Left lung (tissue), 14 donors: Measurements from ENCODE around the gene CAMTA1. TPM values are rescaled to one million over a fixed set of nuclear protein-coding genes. Genes with fewer than 3 reads are reported as not detected.
"Not testable (repeated sequence)": the region's sequence is repeated elsewhere in the genome, so short reads cannot be mapped to it uniquely, and the experiment has no call there.

ENCODE experiments used
- ATAC-seq: fragments of 200-7000 bp; cut with Tn5 transposase; one replicate; pipeline ENCODE4 v1.9.1; 2020; ENCODE audit warnings: moderate library complexity
- DNase-seq, 4 donors: peaks; one replicate each; pipeline ENCODE4 v3.0.0-alpha.2; 2013 to 2020
- H3K27ac ChIP-seq, 2 donors: fragments of 200-600 bp; sonication (generic) in 1 of 2; one replicate each; pipeline versions ENCODE4 v1.5.0 to v1.8.0; 2020 to 2021
- H3K27me3 ChIP-seq, 2 donors: fragments of 200-600 bp; sonication (generic) in 1 of 2; one replicate each; pipeline versions ENCODE4 v1.5.0 to v1.8.0; 2020 to 2021
- H3K36me3 ChIP-seq, 2 donors: fragments of 200-600 bp; sonication (generic) in 1 of 2; one replicate each; pipeline versions ENCODE4 v1.5.0 to v1.8.0; 2020 to 2021
- H3K4me1 ChIP-seq, 2 donors: fragments of 200-600 bp; one replicate each; pipeline ENCODE4 v1.8.0; 2021
- H3K4me3 ChIP-seq, 2 donors: fragments of 200-600 bp; sonication (generic) in 1 of 2; one replicate each; pipeline versions ENCODE4 v1.5.0 to v1.8.0; 2020 to 2021; ENCODE audit warnings: mild to moderate bottlenecking in 1 of 2
- H3K9me3 ChIP-seq, 2 donors: fragments of 200-600 bp; sonication (generic) in 1 of 2; one replicate each; pipeline versions ENCODE4 v1.5.0 to v1.8.0; 2020 to 2021
- CTCF ChIP-seq, 2 donors: fragments of 200-600 bp; sonication (generic) in 1 of 2; IDR thresholded peaks; one replicate each; pipeline versions ENCODE4 v1.5.0 to v1.8.0; 2021; ENCODE audit warnings: antibody characterized with exemption in 2 of 2
- intact Hi-C, 2 donors: fragments of 100-400 bp; cut with DNase I; formaldehyde crosslinking; loops; one replicate each; pipeline versions ENCODE4 v1.11.2 to v1.14.2; 2022
- long read RNA-seq, 12 donors: library from polyadenylated mRNA in 2 of 12; unstranded in 2 of 12; transcript quantifications; one replicate each; pipeline ENCODE4 v2.0.0 and lab custom pipeline, GENCODE V29; 2019 to 2026
- polyA plus RNA-seq, 6 donors: library from polyadenylated mRNA; unstranded; fragments of 120-200 nt; gene quantifications; one replicate each; pipeline ENCODE4 v1.2.1, GENCODE V29; 2013; ENCODE audit not compliant: insufficient read length in 6 of 6
- total RNA-seq, 2 donors: library from RNA; stranded (reverse); fragmentation: NEBNext Ultra II Directional; extraction: Animal tissue kit (Norgen Biotek cat#: 25700); gene quantifications; one replicate each; pipeline ENCODE4 v1.2.1, GENCODE V29; 2021
- donor health status: DM: no; HTN: yes; CAD: no.
- donor health status: DM: no; HTN: no; CAD: no.

The CAMTA1 gene
- total RNA-seq (10 to 100 TPM; 56.9 to 69.1 TPM), polyA plus RNA-seq (10 to 100 TPM; 42.7 to 54.5 (median 47.2) TPM)
- long read RNA-seq, donor 1, transcript CAMTA1-208 (4 exons, 567 nt): major isoform, 55 of 90 reads
- long read RNA-seq, donor 1, transcript CAMTA1-213 (3 exons, 538 nt): minor isoform, 25 of 90 reads
- long read RNA-seq, donor 1, transcript CAMTA1-209 (4 exons, 863 nt): minor isoform, 5 of 90 reads
- long read RNA-seq, donor 1, partial matches to known transcripts: 0 of 90 reads
- long read RNA-seq, donor 1, other reads (novel, unspliced or antisense): 0 of 90 reads
- long read RNA-seq, donor 2, transcript CAMTA1-208 (4 exons, 567 nt): major isoform, 47 of 87 reads
- long read RNA-seq, donor 2, transcript CAMTA1-213 (3 exons, 538 nt): minor isoform, 19 of 87 reads
- long read RNA-seq, donor 2, transcript CAMTA1-209 (4 exons, 863 nt): minor isoform, 7 of 87 reads
- long read RNA-seq, donor 2, partial matches to known transcripts: 11 of 87 reads
- long read RNA-seq, donor 2, other reads (novel, unspliced or antisense): 0 of 87 reads
- long read RNA-seq, donor 3, transcript CAMTA1-209 (4 exons, 863 nt): minor isoform, 11 of 80 reads
- long read RNA-seq, donor 3, transcript CAMTA1-213 (3 exons, 538 nt): minor isoform, 15 of 80 reads
- long read RNA-seq, donor 3, transcript CAMTA1-208 (4 exons, 567 nt): major isoform, 45 of 80 reads
- long read RNA-seq, donor 3, partial matches to known transcripts: 6 of 80 reads
- long read RNA-seq, donor 3, other reads (novel, unspliced or antisense): 0 of 80 reads
- long read RNA-seq, donor 4, transcript CAMTA1-208 (4 exons, 567 nt): major isoform, 19 of 41 reads
- long read RNA-seq, donor 4, partial matches to known transcripts: 11 of 41 reads
- long read RNA-seq, donor 4, other reads (novel, unspliced or antisense): 2 of 41 reads
- long read RNA-seq, donor 5, transcript CAMTA1-213 (3 exons, 538 nt): minor isoform, 12 of 52 reads
- long read RNA-seq, donor 5, transcript CAMTA1-209 (4 exons, 863 nt): minor isoform, 6 of 52 reads
- long read RNA-seq, donor 5, transcript CAMTA1-208 (4 exons, 567 nt): major isoform, 30 of 52 reads
- long read RNA-seq, donor 5, partial matches to known transcripts: 0 of 52 reads
- long read RNA-seq, donor 5, other reads (novel, unspliced or antisense): 0 of 52 reads
- long read RNA-seq, donor 6, transcript CAMTA1-208 (4 exons, 567 nt): major isoform, 40 of 81 reads
- long read RNA-seq, donor 6, transcript CAMTA1-202 (5 exons, 431 nt): minor isoform, 7 of 81 reads
- long read RNA-seq, donor 6, transcript CAMTA1-209 (4 exons, 863 nt): minor isoform, 9 of 81 reads
- long read RNA-seq, donor 6, transcript CAMTA1-213 (3 exons, 538 nt): minor isoform, 23 of 81 reads
- long read RNA-seq, donor 6, partial matches to known transcripts: 0 of 81 reads
- long read RNA-seq, donor 6, other reads (novel, unspliced or antisense): 0 of 81 reads
- long read RNA-seq, donor 7, transcript CAMTA1-208 (4 exons, 567 nt): major isoform, 23 of 42 reads
- long read RNA-seq, donor 7, transcript CAMTA1-213 (3 exons, 538 nt): minor isoform, 11 of 42 reads
- long read RNA-seq, donor 7, transcript CAMTA1-209 (4 exons, 863 nt): minor isoform, 7 of 42 reads
- long read RNA-seq, donor 7, partial matches to known transcripts: 0 of 42 reads
- long read RNA-seq, donor 7, other reads (novel, unspliced or antisense): 0 of 42 reads
- long read RNA-seq, donor 8, transcript CAMTA1-209 (4 exons, 863 nt): minor isoform, 5 of 59 reads
- long read RNA-seq, donor 8, transcript CAMTA1-213 (3 exons, 538 nt): minor isoform, 15 of 59 reads
- long read RNA-seq, donor 8, transcript CAMTA1-202 (5 exons, 431 nt): minor isoform, 7 of 59 reads
- long read RNA-seq, donor 8, transcript CAMTA1-208 (4 exons, 567 nt): major isoform, 32 of 59 reads
- long read RNA-seq, donor 8, partial matches to known transcripts: 0 of 59 reads
- long read RNA-seq, donor 8, other reads (novel, unspliced or antisense): 0 of 59 reads
- long read RNA-seq, donor 9, partial matches to known transcripts: 0 of 2 reads
- long read RNA-seq, donor 9, other reads (novel, unspliced or antisense): 0 of 2 reads
- long read RNA-seq, donor 10, transcript CAMTA1-202 (5 exons, 431 nt): minor isoform, 7 of 34 reads
- long read RNA-seq, donor 10, transcript CAMTA1-208 (4 exons, 567 nt): major isoform, 20 of 34 reads
- long read RNA-seq, donor 10, partial matches to known transcripts: 1 of 34 reads
- long read RNA-seq, donor 10, other reads (novel, unspliced or antisense): 3 of 34 reads
- long read RNA-seq, donor 11, transcript CAMTA1-202 (5 exons, 431 nt): minor isoform, 6 of 261 reads
- long read RNA-seq, donor 11, transcript CAMTA1-213 (3 exons, 538 nt): minor isoform, 68 of 261 reads
- long read RNA-seq, donor 11, transcript CAMTA1-208 (4 exons, 567 nt): major isoform, 98 of 261 reads
- long read RNA-seq, donor 11, transcript CAMTA1-209 (4 exons, 863 nt): minor isoform, 6 of 261 reads
- long read RNA-seq, donor 11, partial matches to known transcripts: 57 of 261 reads
- long read RNA-seq, donor 11, other reads (novel, unspliced or antisense): 18 of 261 reads
- long read RNA-seq, donor 12, transcript CAMTA1-213 (3 exons, 538 nt): major isoform, 19 of 44 reads
- long read RNA-seq, donor 12, transcript CAMTA1-208 (4 exons, 567 nt): major isoform, 19 of 44 reads
- long read RNA-seq, donor 12, partial matches to known transcripts: 0 of 44 reads
- long read RNA-seq, donor 12, other reads (novel, unspliced or antisense): 0 of 44 reads

- DNase-seq: peak in 1 of 4 donors; percentile 94
- intact Hi-C loops: no loop called here
- Histone ChIP-seq H3K27ac (peak within 1 kb of the TSS; percentile 99 to 100), H3K9me3 (no peaks in the 10 kb centered on the region), H3K27me3 (no peaks in the 10 kb centered on the region), H3K36me3 (no peaks in the 10 kb centered on the region), H3K4me3 (peak within 1 kb of the TSS; percentile 75 to 86), H3K4me1 (peaks cover 4 to 43% of the 10 kb centered on the region in 2 donors)
- no peak for TF ChIP-seq CTCF (IDR thresholded peaks at IDR 0.05)
- no peak for ATAC-seq
Observed at GRCh38 chr1:6785318-6785727, at the start of gene CAMTA1. CAMTA1 (plus strand) TSS chr1:6785454; CDS start chr1:6785531, 77 bp downstream.

GRCh38 chr1:6738987-6739676 lies 46.1 kb upstream of the CAMTA1 start:
- Histone ChIP-seq H3K4me1 (peaks cover 8 to 15% of the 10 kb centered on the region in 2 donors), H3K27me3 (peaks cover 0 to 21% of the 10 kb centered on the region in 2 donors), H3K27ac (no peak overlapping the region), H3K4me3 (no peak overlapping the region), H3K9me3 (no peaks in the 10 kb centered on the region), H3K36me3 (no peaks in the 10 kb centered on the region)
- TF ChIP-seq CTCF (IDR thresholded peaks at IDR 0.05): no peak
- no peak for ATAC-seq
- intact Hi-C loops: no loop called here
- DNase-seq: no peak

GRCh38 chr1:6742676-6743188 lies 42.5 kb upstream of the CAMTA1 start:
- H3K9me3 ChIP-seq, intact Hi-C loops, H3K36me3 ChIP-seq, H3K4me3 ChIP-seq, ATAC-seq, H3K27me3 ChIP-seq, DNase-seq: not testable (repeated sequence)
- Histone ChIP-seq H3K27ac (peak overlapping the region in 1 of 2 donors; percentile 78), H3K4me1 (peaks cover 8 to 22% of the 10 kb centered on the region in 2 donors)
